K562 (cell line): ENCODE results near the gene EIF1. TPM values are rescaled to one million over a fixed set of nuclear protein-coding genes. Genes with fewer than 3 reads are reported as not detected.

Experiments used
- ATAC-seq: fragments of 200-7000 bp; cut with Tn5 transposase; 3 replicates; pipeline ENCODE4 v1.9.1; 2020; ENCODE audit warnings: moderate library complexity
- BruUV-seq: library from RNA; stranded (reverse); fragments of 400-500 nt; replicated peaks from 2 replicates; lab custom pipeline; 2021; lab: Mats Ljungman, UMichigan
- CTCF ChIA-PET: fragments of 300-600 bp; formaldehyde crosslinking; extraction: SDS; loops from one replicate; lab custom pipeline; 2021; ENCODE audit warnings: low intra/inter-chr PET ratio; lab: Yijun Ruan, JAX
- POLR2A ChIA-PET: fragments of 300-600, 350-650 bp; sonication (Branson Sonifier 250); formaldehyde crosslinking; extraction: SDS; loops from one replicate; lab custom pipeline; 2021; ENCODE audit warnings: antibody characterized with exemption, inconsistent platforms; lab: Yijun Ruan, JAX
- DNase-seq, 4 experiments: peaks; one replicate each; pipeline versions ENCODE4 v3.0.0 to v3.0.0-alpha.2; 2011 to 2018; ENCODE audit warnings: low spot score in 3 of 4, mixed read lengths in 3 of 4; ENCODE audit errors: extremely low read depth in 1 of 4
- FAIRE-seq: peaks from 2 replicates; lab custom pipeline; 2011; peaks lifted over from hg19 to GRCh38; lab: Jason Lieb, UNC
- H2AFZ ChIP-seq: 2 replicates; pipeline ENCODE4 v1.6.0; 2011; ENCODE audit warnings: low read depth, low read length, control low read depth, inconsistent platforms
- H3K27ac ChIP-seq: fragments of 200-600 bp; 3 replicates; pipeline ENCODE4 v1.8.0; 2011; ENCODE audit warnings: low read depth, mild to moderate bottlenecking, control low read depth, inconsistent platforms, low read length, moderate library complexity, mixed read lengths; ENCODE audit errors: extremely low read depth
- H3K27me3 ChIP-seq, 2 experiments: fragments of 300-600 bp in 1 of 2; 2 replicates in 1 of 2; 3 replicates in 1 of 2; pipeline versions ENCODE4 v1.6.0 to v1.8.0; 2011; ENCODE audit warnings: inconsistent platforms in 2 of 2, low read length in 2 of 2, mild to moderate bottlenecking in 1 of 2, mixed read lengths in 1 of 2, moderate library complexity in 1 of 2; ENCODE audit not compliant: control insufficient read depth in 2 of 2, insufficient read depth in 2 of 2
- H3K36me3 ChIP-seq: fragments of 300-600 bp; 3 replicates; pipeline ENCODE4 v1.8.0; 2011; ENCODE audit warnings: mild to moderate bottlenecking, low read length, inconsistent platforms; ENCODE audit not compliant: control insufficient read depth, insufficient read depth
- H3K4me1 ChIP-seq, 2 experiments: fragments of 200-600 bp in 1 of 2; replicated peaks in 1 of 2; 2 replicates in 1 of 2; 3 replicates in 1 of 2; pipeline versions ENCODE4 v1.5.1 to v1.8.0; 2011; ENCODE audit warnings: inconsistent platforms in 2 of 2, low read length in 2 of 2, mild to moderate bottlenecking in 1 of 2, mixed read lengths in 1 of 2, moderate library complexity in 1 of 2; ENCODE audit not compliant: control insufficient read depth in 2 of 2, insufficient read depth in 2 of 2
- H3K4me2 ChIP-seq: 2 replicates; pipeline ENCODE4 v1.6.1; 2011; ENCODE audit warnings: low read length, control low read depth, inconsistent platforms, mixed read lengths; ENCODE audit not compliant: insufficient read depth
- H3K4me3 ChIP-seq: fragments of 200-600 bp; sonication (generic), shearing (Covaris generic); 2 replicates; pipeline ENCODE4 v1.5.1; 2016; ENCODE audit warnings: control low read depth, inconsistent platforms
- H3K79me2 ChIP-seq: fragments of 200-600 bp; 3 replicates; pipeline ENCODE4 v1.8.0; 2011; ENCODE audit warnings: low read length, inconsistent platforms; ENCODE audit not compliant: control insufficient read depth, insufficient read depth
- H3K9ac ChIP-seq, 2 experiments: 2 replicates each; pipeline versions ENCODE4 v1.6.0 to v1.6.1; 2011; ENCODE audit warnings: low read depth in 2 of 2, low read length in 2 of 2, control low read depth in 1 of 2, inconsistent platforms in 1 of 2, mild to moderate bottlenecking in 1 of 2, mixed read lengths in 1 of 2; ENCODE audit not compliant: insufficient read depth in 1 of 2
- H3K9me1 ChIP-seq: one replicate; pipeline ENCODE4 v1.6.0; 2011; ENCODE audit warnings: inconsistent platforms, mild to moderate bottlenecking, low read length, moderate library complexity; ENCODE audit not compliant: control insufficient read depth, insufficient read depth
- H3K9me3 ChIP-seq: replicated peaks from 2 replicates; pipeline ENCODE4 v1.5.1; 2011; ENCODE audit warnings: low read depth, low read length, inconsistent platforms; ENCODE audit not compliant: control insufficient read depth, insufficient read depth
- H4K20me1 ChIP-seq: replicated peaks from 2 replicates; pipeline ENCODE4 v1.6.1; 2011; ENCODE audit warnings: low read length, inconsistent platforms, mixed read lengths; ENCODE audit not compliant: control insufficient read depth, insufficient read depth
- BCLAF1 ChIP-seq, 2 experiments: fragments of 450-650 bp in 1 of 2; IDR thresholded peaks; 2 replicates each; pipeline ENCODE4 v1.6.1; 2011 to 2017; ENCODE audit warnings: low read depth in 2 of 2, antibody characterized with exemption in 1 of 2, borderline replicate concordance in 1 of 2, low read length in 1 of 2, mild to moderate bottlenecking in 1 of 2, mixed read lengths in 1 of 2; ENCODE audit not compliant: control insufficient read depth in 1 of 2
- C11orf30 ChIP-seq: fragments of 450-650 bp; IDR thresholded peaks from 2 replicates; pipeline ENCODE4 v1.6.1; 2016; ENCODE audit warnings: low read depth, mild to moderate bottlenecking
- CSDE1 ChIP-seq, 2 experiments: fragments of 450-650 bp; IDR thresholded peaks; 2 replicates each; pipeline ENCODE4 v1.6.1; 2016; ENCODE audit warnings: mild to moderate bottlenecking in 1 of 2
- E2F3 ChIP-seq: fragments of 250-450 bp; sonication (Bioruptor Pico); IDR thresholded peaks from 2 replicates; pipeline ENCODE4 v1.4.0; 2020; ENCODE audit warnings: mild to moderate bottlenecking
- ELF1 ChIP-seq: fragments of 200-800 bp; sonication (Bioruptor generic); IDR thresholded peaks from 2 replicates; pipeline ENCODE4 v1.6.1; 2016; ENCODE audit warnings: missing genetic modification characterization, missing compliant biosample characterization
- HCFC1 ChIP-seq: IDR thresholded peaks from 2 replicates; pipeline ENCODE4 v1.6.1; 2012; ENCODE audit warnings: low read depth, low read length, improper control_type of control experiment
- HNRNPLL ChIP-seq: fragments of 200-400 bp; formaldehyde crosslinking; IDR thresholded peaks from 2 replicates; pipeline ENCODE4 v1.6.1; 2017; ENCODE audit warnings: low read length, low read depth, mild to moderate bottlenecking; ENCODE audit not compliant: poor library complexity, severe bottlenecking
- KAT2B ChIP-seq: IDR thresholded peaks from one replicate; pipeline ENCODE4 v1.6.1; 2012; ENCODE audit warnings: low read depth, mild to moderate bottlenecking, control low read depth, inconsistent platforms, low read length, moderate library complexity
- MEF2D ChIP-seq: conservative IDR thresholded peaks from 2 replicates; pipeline ENCODE4 v1.6.1; 2016; ENCODE audit warnings: low read depth, missing genetic modification characterization, missing compliant biosample characterization
- MEIS2 ChIP-seq: fragments of 450-650 bp; IDR thresholded peaks from 2 replicates; pipeline ENCODE4 v1.6.1; 2014; ENCODE audit warnings: mild to moderate bottlenecking; ENCODE audit not compliant: partially characterized antibody
- MNT ChIP-seq, 2 experiments: fragments of 450-650 bp; conservative IDR thresholded peaks; 2 replicates each; pipeline ENCODE4 v1.6.1; 2017; ENCODE audit warnings: mild to moderate bottlenecking in 2 of 2, moderate library complexity in 2 of 2
- PHB ChIP-seq: fragments of 250-450 bp; sonication (Bioruptor Pico); IDR thresholded peaks from 2 replicates; pipeline ENCODE4 v1.5.0; 2021
- POLR2A ChIP-seq: fragments of 450-650 bp; conservative IDR thresholded peaks from 2 replicates; pipeline ENCODE4 v1.6.1; 2016
- POLR3G ChIP-seq: IDR thresholded peaks from 2 replicates; pipeline ENCODE4 v1.6.1; 2011; ENCODE audit not compliant: insufficient read length, insufficient replicate concordance; ENCODE audit errors: extremely low read depth
- RBFOX2 ChIP-seq: fragments of 200-400 bp; formaldehyde crosslinking; IDR thresholded peaks from 2 replicates; pipeline ENCODE4 v1.6.1; 2017; ENCODE audit warnings: low read depth, mild to moderate bottlenecking, low read length, moderate library complexity
- XRCC5 ChIP-seq: fragments of 200-400 bp; formaldehyde crosslinking; IDR thresholded peaks from 2 replicates; pipeline ENCODE4 v1.6.1; 2017; ENCODE audit warnings: low read depth, mild to moderate bottlenecking, low read length
- ZNF3 ChIP-seq: fragments of 250-450 bp; sonication (Bioruptor Pico); IDR thresholded peaks from 2 replicates; pipeline ENCODE4 v1.5.0; 2021; ENCODE audit warnings: mild to moderate bottlenecking, moderate library complexity
- ZNF589 ChIP-seq: fragments of 200-800 bp; sonication (Bioruptor generic); IDR thresholded peaks from 2 replicates; pipeline ENCODE4 v1.6.1; 2016; ENCODE audit warnings: low read depth, missing genetic modification characterization, missing compliant biosample characterization
- WGBS: fragments of 100-300 bp; shearing (Covaris generic); methylation state at CpG from one replicate; pipeline ENCODE4 v1.1.6; 2016; ENCODE audit warnings: low coverage, mixed read lengths; ENCODE audit not compliant: insufficient coverage; ENCODE audit errors: missing lambda C conversion rate; 5-methylcytosine and 5-hydroxymethylcytosine counted together
- in situ Hi-C: fragments of 300-500 bp; cut with MboI; formaldehyde crosslinking; loops from 4 replicates; pipeline ENCODE4 v1.15.0; 2018; ENCODE audit warnings: inconsistent platforms, mixed read lengths
- intact Hi-C: fragments of 100-400 bp; cut with micrococcal nuclease; formaldehyde crosslinking; loops from 2 replicates; pipeline ENCODE4 v1.14.2; 2022
- polyA plus RNA-seq, 8 experiments: library from polyadenylated mRNA; depleted of rRNA in 4 of 8; stranded (reverse) in 5 of 8; unstranded in 3 of 8; fragments of >200 nt; fragmentation: Nextera tagmentation in 2 of 8; fragmentation: Illumina TruSeq in 1 of 8; extraction: Ambion mirVana in 2 of 8; extraction: Trizol in 1 of 8; gene quantifications; 2 replicates each; pipeline versions ENCODE4 v1.2.1 to v1.2.3, GENCODE V29; 2011 to 2014; ENCODE audit warnings: inconsistent platforms in 1 of 8, missing spikeins in 1 of 8
- total RNA-seq, 7 experiments: library from RNA; depleted of rRNA in 6 of 7; stranded (reverse); fragments of >200 nt in 6 of 7; fragmentation: Illumina TruSeq in 2 of 7; extraction: Trizol in 2 of 7; gene quantifications; 2 replicates each; pipeline versions ENCODE4 v1.2.1 to v1.2.3, GENCODE V29; 2011 to 2021; ENCODE audit warnings: low replicate concordance in 1 of 7

Gene EIF1
- total and polyA plus RNA-seq, 9 of the 15 experiments (the other 6 are each of a cell fraction or from before 2014, with no cell fraction given) = 67.0 to 1,204 (median 320) TPM

- H3K9me3 ChIP-seq = no peaks in the 10 kb centered on the region
- peak overlapping the region; percentile 39 for H3K4me3 ChIP-seq
- TSS peak; percentile 76 for BruUV-seq
- H3K4me1 ChIP-seq = peaks cover 40 to 50% of the 10 kb centered on the region in 2 experiments
- CTCF ChIA-PET = interaction anchor here (0.5 to 7.4 kb wide), 5 partner anchors 18 to 1050 kb away, joined by 3 to 135 read pairs (median 5); no protein-coding TSS in a partner anchor
- H3K9me1 ChIP-seq = peaks cover 2% of the 10 kb centered on the region
- POLR2A ChIA-PET = interaction anchor here (0.6 to 12.5 kb wide), 6 partner anchors 10 to 755 kb away, joined by 3 to 124 read pairs (median 4); partner anchors contain the start of gene EIF1
- WGBS = 7% methylated on average over 22 of the region's 39 CpGs
- H2AFZ ChIP-seq = peak overlapping the region; percentile 99
- FAIRE-seq (peak; percentile 71), ATAC-seq (peak; percentile 92), DNase-seq (peak; percentile 91 to 98 (median 96))
- peak overlapping the region; percentile 81 for H3K27ac ChIP-seq
- H3K36me3 ChIP-seq = no peaks in the 10 kb centered on the region
- in situ Hi-C loops (loop anchor here (25.0 kb wide), 1 partner anchor 1053 kb away; no protein-coding TSS in a partner anchor), intact Hi-C loops (loop anchor here (2.0 to 10.0 kb wide), 3 partner anchors 181 to 848 kb away; partner anchors contain the start of genes KRT35 and KRT36)
- peak overlapping the region; percentile 72 to 93 for H3K9ac ChIP-seq
- H4K20me1 ChIP-seq = no peaks in the 10 kb centered on the region
- peak overlapping the region; percentile 91 for H3K4me2 ChIP-seq
- no peaks in the 10 kb centered on the region for H3K27me3 ChIP-seq
- H3K79me2 ChIP-seq = no peaks in the 10 kb centered on the region; the same call in 2 of the 3 replicates
- TF ChIP-seq MNT (conservative IDR thresholded peaks at IDR 0.05) (peak; percentile 49 to 74; a peak in 3 of 4 replicates), C11orf30 (no peak), CSDE1 (IDR thresholded peaks at IDR 0.05) (no peak), POLR2A (peak; percentile 72), BCLAF1 (IDR thresholded peaks at IDR 0.05; ENCODE audit: borderline replicate concordance in 1 of 2, control insufficient read depth in 1 of 2, low read depth in 2 of 2, low read length in 1 of 2) (no peak), KAT2B (no peak), POLR3G (no peak), MEF2D (tag) (peak; percentile 58; the same call in 1 of the 2 replicates), ZNF589 (CRISPR knock-in tag) (no peak), HNRNPLL (peak; percentile 19), ZNF3 (CRISPR knock-in tag) (no peak), PHB (CRISPR knock-in tag) (0 out of 2 replicates have a peak, but pooled peaks have one; percentile 77), RBFOX2 (peak; percentile 83), HCFC1 (peak; percentile 48; the same call in 1 of the 2 replicates), ELF1 (tag) (no peak), XRCC5 (peak; percentile 77; the same call in 1 of the 2 replicates), E2F3 (0 out of 2 replicates have a peak, but pooled peaks have one; percentile 45), MEIS2 (peak; percentile 71)
These were observed 23.0 kb upstream of the EIF1 start for GRCh38 chr17:41665566-41666236.
